ENCODE results near the gene ACBD4.

DNA sequence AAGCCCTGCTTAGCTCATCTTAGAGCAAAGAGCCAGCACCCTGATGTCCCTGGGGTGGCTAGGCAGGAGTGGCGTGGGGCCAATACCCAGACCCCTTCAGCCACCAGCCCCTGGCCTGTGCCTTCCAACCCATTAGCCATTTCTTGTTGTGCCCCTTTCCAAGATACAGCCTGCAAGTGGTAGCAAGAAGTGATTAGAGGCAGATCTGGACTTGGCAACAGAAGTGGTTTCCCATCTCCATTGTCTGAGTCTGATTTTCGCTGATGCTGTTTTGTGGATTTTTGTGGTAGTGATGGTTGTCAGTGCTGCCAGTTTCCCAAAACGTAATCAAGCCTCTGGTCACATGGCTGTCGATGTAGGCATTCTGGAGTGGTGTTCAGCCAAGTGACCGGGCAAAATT lies 28.9 kb upstream of the ACBD4 start:
- no peak for TF ChIP-seq POLR2A (IDR thresholded peaks at IDR 0.05)
- TF ChIP-seq, protein P1, sequence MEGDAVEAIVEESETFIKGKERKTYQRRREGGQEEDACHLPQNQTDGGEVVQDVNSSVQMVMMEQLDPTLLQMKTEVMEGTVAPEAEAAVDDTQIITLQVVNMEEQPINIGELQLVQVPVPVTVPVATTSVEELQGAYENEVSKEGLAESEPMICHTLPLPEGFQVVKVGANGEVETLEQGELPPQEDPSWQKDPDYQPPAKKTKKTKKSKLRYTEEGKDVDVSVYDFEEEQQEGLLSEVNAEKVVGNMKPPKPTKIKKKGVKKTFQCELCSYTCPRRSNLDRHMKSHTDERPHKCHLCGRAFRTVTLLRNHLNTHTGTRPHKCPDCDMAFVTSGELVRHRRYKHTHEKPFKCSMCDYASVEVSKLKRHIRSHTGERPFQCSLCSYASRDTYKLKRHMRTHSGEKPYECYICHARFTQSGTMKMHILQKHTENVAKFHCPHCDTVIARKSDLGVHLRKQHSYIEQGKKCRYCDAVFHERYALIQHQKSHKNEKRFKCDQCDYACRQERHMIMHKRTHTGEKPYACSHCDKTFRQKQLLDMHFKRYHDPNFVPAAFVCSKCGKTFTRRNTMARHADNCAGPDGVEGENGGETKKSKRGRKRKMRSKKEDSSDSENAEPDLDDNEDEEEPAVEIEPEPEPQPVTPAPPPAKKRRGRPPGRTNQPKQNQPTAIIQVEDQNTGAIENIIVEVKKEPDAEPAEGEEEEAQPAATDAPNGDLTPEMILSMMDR (IDR thresholded peaks at IDR 0.05) = no peak

All from tibial nerve (tissue), 3 donors.